HEK293T (cell line): ENCODE data around the gene PHF10.

Experiments used
- CTCF ChIA-PET: fragments of 350-600 bp; formaldehyde crosslinking; extraction: SDS; loops from one replicate; lab custom pipeline; 2021; ENCODE audit warnings: antibody characterized with exemption, inconsistent platforms; lab: Yijun Ruan, JAX
- POLR2A ChIA-PET: fragments of 350-600 bp; formaldehyde crosslinking; extraction: SDS; loops from one replicate; lab custom pipeline; 2020; ENCODE audit warnings: antibody characterized with exemption, inconsistent platforms; lab: Yijun Ruan, JAX
- DNase-seq: peaks from one replicate; pipeline ENCODE4 v3.0.0; 2012; ENCODE audit warnings: mixed read lengths; ENCODE audit errors: extremely low spot score
- ARNT ChIP-seq: fragments of 450-650 bp; IDR thresholded peaks from 2 replicates; pipeline ENCODE4 v1.6.1; 2017; ENCODE audit warnings: mild to moderate bottlenecking
- BHLHE40 ChIP-seq: fragments of 450-650 bp; IDR thresholded peaks from 2 replicates; pipeline ENCODE4 v1.6.1; 2016; ENCODE audit warnings: mild to moderate bottlenecking, moderate library complexity, borderline replicate concordance
- CTBP1 ChIP-seq: fragments of 450-650 bp; IDR thresholded peaks from 2 replicates; pipeline ENCODE4 v1.6.1; 2016; ENCODE audit warnings: borderline replicate concordance
- ELF4 ChIP-seq: fragments of 450-650 bp; IDR thresholded peaks from 2 replicates; pipeline ENCODE4 v1.6.1; 2017; ENCODE audit warnings: antibody characterized with exemption
- FOXA1 ChIP-seq: fragments of 450-650 bp; IDR thresholded peaks from 2 replicates; pipeline ENCODE4 v1.6.1; 2016; ENCODE audit warnings: mild to moderate bottlenecking
- FOXK2 ChIP-seq: fragments of 450-650 bp; IDR thresholded peaks from 2 replicates; pipeline ENCODE4 v1.6.1; 2016; ENCODE audit warnings: mild to moderate bottlenecking
- FOXM1 ChIP-seq: fragments of 450-650 bp; IDR thresholded peaks from 2 replicates; pipeline ENCODE4 v1.6.1; 2017; ENCODE audit warnings: mild to moderate bottlenecking, borderline replicate concordance
- HDGF ChIP-seq: fragments of 450-650 bp; IDR thresholded peaks from 2 replicates; pipeline ENCODE4 v1.6.1; 2017; ENCODE audit warnings: antibody characterized with exemption, borderline replicate concordance
- L3MBTL2 ChIP-seq: fragments of 450-650 bp; conservative IDR thresholded peaks from 2 replicates; pipeline ENCODE4 v1.6.1; 2016; ENCODE audit warnings: mild to moderate bottlenecking
- LEF1 ChIP-seq: fragments of 450-650 bp; IDR thresholded peaks from 2 replicates; pipeline ENCODE4 v1.6.1; 2017; ENCODE audit warnings: mild to moderate bottlenecking, borderline replicate concordance
- NFRKB ChIP-seq: fragments of 450-650 bp; IDR thresholded peaks from 2 replicates; pipeline ENCODE4 v1.6.1; 2016; ENCODE audit warnings: mild to moderate bottlenecking, moderate library complexity
- PKNOX1 ChIP-seq: fragments of 450-650 bp; IDR thresholded peaks from 2 replicates; pipeline ENCODE4 v1.6.1; 2016
- SP1 ChIP-seq: fragments of 450-650 bp; IDR thresholded peaks from 2 replicates; pipeline ENCODE4 v1.6.1; 2017
- SUZ12 ChIP-seq: fragments of 450-650 bp; IDR thresholded peaks from 2 replicates; pipeline ENCODE4 v1.6.1; 2016; ENCODE audit warnings: mild to moderate bottlenecking
- TARDBP ChIP-seq: fragments of 450-650 bp; IDR thresholded peaks from 2 replicates; pipeline ENCODE4 v1.6.1; 2016
- ZNF384 ChIP-seq: fragments of 450-650 bp; IDR thresholded peaks from 2 replicates; pipeline ENCODE4 v1.6.1; 2016

PHF10 gene

GRCh38 chr6:169665289-169665688 is 59.0 kb downstream of the PHF10 start:
- TF ChIP-seq HDGF (no peak), L3MBTL2 (no peak), SP1 (no peak), FOXK2 (no peak), ZNF384 (no peak)
- no peak for DNase-seq
- ChIA-PET POLR2A (no interaction called here), CTCF (no interaction called here)

- CTCF ChIA-PET: no interaction called here
- TF ChIP-seq BHLHE40 (no peak), HDGF (no peak), FOXM1 (no peak), FOXK2 (no peak), ARNT (no peak), PKNOX1 (no peak), ZNF384 (no peak), TARDBP (no peak), L3MBTL2 (no peak), ELF4 (no peak), NFRKB (no peak), SUZ12 (no peak), SP1 (no peak), LEF1 (no peak), FOXA1 (no peak), CTBP1 (no peak)
- POLR2A ChIA-PET: no interaction called here
- DNase-seq: no peak
These were observed 60.1 kb downstream of the PHF10 start for GRCh38 chr6:169664227-169664626.

DNA sequence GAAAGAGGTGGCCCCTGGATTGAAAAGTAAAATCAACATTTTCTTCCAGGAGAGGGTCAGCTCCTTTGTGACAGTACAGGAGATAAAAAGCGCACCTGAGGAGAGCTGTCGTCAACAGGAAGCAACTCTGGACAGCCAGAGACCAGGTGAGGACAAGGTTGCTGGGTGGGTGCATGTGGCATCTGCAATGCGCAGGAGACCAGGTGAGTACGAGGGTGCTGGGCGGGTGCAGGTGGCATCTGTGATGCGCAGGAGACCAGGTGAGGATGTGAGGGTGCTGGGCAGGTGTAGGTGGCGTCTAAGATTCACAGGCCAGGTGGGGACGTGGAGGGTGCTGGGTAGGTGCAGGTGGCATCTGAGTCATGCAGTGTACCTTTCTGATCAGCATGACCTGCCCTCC is 60.8 kb downstream of the PHF10 start:
- CTCF ChIA-PET: no interaction called here

DNA sequence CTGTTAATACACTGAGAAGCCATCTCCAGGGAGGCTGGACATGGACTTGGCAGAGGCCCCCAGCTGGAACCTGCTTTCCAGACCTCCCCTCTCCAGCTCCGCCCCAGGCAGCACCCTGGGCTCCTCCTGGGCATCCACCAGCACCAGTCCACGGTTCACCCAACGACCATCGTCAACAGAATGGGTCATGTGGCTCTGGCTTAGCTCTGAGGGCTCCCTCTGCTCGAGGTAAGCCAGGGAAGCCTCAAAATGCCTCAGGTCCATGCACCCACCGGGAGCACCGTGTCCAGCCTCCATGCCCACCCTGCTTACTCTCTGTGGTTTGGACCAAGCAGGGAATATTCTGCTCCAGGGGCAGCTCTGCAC is 62.9 kb downstream of the PHF10 start:
- ChIA-PET POLR2A (no interaction called here), CTCF (no interaction called here)
- TF ChIP-seq BHLHE40 (no peak), HDGF (no peak), LEF1 (no peak), FOXA1 (no peak), FOXM1 (no peak), ZNF384 (no peak), SUZ12 (no peak), PKNOX1 (no peak), TARDBP (no peak), ELF4 (no peak), NFRKB (no peak), L3MBTL2 (no peak), CTBP1 (no peak)
- no peak for DNase-seq

More for the DNA sequence above, 60.8 kb downstream of the PHF10 start:
- no peak for TF ChIP-seq ZNF384
- TF ChIP-seq ARNT: no peak
- no peak for TF ChIP-seq NFRKB
- no peak for TF ChIP-seq FOXA1
- TF ChIP-seq L3MBTL2: no peak
- no peak for TF ChIP-seq HDGF
- TF ChIP-seq FOXK2: no peak
- no peak for TF ChIP-seq CTBP1
- no peak for TF ChIP-seq FOXM1
- TF ChIP-seq PKNOX1: no peak
- TF ChIP-seq ELF4: no peak
- TF ChIP-seq LEF1: no peak
- TF ChIP-seq TARDBP: no peak
- no peak for TF ChIP-seq SUZ12
- TF ChIP-seq SP1: no peak
- TF ChIP-seq BHLHE40: no peak
- DNase-seq: no peak
- POLR2A ChIA-PET: no interaction called here

DNA sequence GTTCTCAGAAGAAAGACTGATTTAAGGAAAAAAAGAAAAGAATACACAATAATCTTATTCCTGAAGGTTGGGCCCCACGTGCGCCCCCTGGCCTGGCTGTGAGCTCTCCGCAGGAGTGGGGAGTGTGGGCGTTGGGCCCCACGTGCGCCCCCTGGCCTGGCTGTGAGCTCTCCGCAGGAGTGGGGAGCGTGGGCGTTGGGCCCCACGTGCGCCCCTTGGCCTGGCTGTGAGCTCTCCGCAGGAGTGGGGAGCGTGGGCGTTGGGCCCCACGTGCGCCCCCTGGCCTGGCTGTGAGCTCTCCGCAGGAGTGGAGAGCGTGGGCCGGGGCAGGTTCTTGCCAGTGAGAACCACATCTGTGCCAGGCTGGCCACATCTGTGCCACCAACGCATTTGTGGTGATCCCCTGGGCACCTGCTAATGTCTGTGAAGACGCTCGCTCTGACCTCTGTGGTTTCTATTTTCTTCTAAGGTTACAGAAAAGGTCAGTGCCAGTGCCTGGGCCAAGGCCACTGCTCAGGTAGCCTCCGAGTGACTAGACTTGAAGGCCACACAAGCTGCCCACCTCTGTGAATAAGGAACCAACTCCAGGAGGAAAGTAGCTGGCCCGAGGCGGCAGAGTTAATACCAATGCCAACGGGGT is 63.4 kb downstream of the PHF10 start:
- CTCF ChIA-PET: no interaction called here
- POLR2A ChIA-PET: no interaction called here
- no peak for TF ChIP-seq FOXK2
- DNase-seq: no peak

DNA sequence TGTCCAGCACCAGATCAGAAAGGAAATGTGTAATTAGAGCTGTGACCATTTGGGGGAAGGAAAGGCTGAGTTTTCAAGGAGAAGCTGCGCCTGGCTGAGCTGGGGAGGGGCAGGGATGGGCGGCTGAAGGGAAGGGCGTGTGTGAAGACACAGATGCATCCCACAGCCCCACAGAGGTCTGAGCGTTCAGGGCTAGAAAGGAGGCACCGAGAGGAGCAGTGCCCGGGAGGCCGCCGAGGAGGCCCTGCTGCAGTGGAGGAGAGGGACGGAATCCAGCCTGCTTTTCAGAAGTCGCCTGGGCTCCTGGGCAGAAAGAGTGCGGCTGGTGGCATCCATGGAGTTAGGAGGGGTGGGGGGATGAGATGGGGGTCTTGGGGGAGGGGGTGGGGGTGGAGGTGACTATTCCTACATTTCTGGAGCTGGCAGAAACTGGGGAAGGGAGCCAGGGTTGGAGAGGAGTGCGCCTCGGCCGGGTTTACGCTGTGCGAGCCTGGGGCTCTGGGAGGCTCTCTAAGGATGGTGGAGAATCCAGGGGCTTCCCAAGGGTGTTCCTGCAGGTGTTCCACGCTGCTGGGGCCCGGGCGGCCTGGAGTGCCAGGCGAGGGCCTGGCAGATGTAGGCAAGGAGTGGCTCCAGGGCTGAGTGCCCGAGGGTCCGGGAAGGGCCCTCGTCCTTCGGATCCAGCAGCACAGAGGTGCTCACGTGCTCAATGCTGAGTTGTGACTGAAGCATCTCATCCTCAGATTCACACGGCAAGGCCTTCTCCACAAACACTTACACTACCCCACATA is 64.3 kb downstream of the PHF10 start:
- ChIA-PET CTCF (no interaction called here), POLR2A (no interaction called here)
- no peak for DNase-seq
- TF ChIP-seq FOXK2: no peak
- TF ChIP-seq ZNF384: no peak
- no peak for TF ChIP-seq FOXA1
- TF ChIP-seq ARNT: no peak
- no peak for TF ChIP-seq LEF1
- TF ChIP-seq L3MBTL2: no peak
- TF ChIP-seq PKNOX1: no peak
- TF ChIP-seq TARDBP: no peak
- TF ChIP-seq BHLHE40: no peak
- no peak for TF ChIP-seq CTBP1
- no peak for TF ChIP-seq FOXM1
- TF ChIP-seq SUZ12: no peak
- no peak for TF ChIP-seq SP1
- no peak for TF ChIP-seq ELF4
- TF ChIP-seq NFRKB: no peak
- TF ChIP-seq HDGF: no peak
